ENCODE data around the gene TRAK1. TPM values are rescaled to one million over a fixed set of nuclear protein-coding genes. Genes with fewer than 3 reads are reported as not detected.

Gene TRAK1
- total and polyA plus RNA-seq, 10 of the 15 experiments (the other 5 are each of a cell fraction or from before 2014, with no cell fraction given) = 6.6 to 46.2 (median 23.7) TPM

DNA sequence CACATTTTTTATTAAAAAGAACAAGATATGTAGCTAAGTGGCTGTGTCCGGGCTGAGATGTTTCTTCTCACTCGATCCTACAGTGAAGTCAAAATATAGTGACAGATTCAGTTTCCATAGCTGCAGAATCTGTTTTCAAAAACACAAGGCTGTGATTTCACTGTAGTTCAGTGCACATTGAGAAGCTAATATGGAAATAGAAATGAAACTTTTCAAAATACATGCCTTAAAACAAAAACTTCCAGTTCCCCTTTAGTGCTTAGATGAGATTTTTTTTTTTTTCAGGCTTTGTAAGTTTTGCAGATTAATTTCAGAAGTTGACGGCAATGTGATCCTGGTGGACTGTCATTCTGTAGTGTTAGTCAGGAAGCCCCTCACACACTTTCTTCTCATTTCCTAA is 23.8 kb upstream of the TRAK1 start (continued):
- peak; percentile 74; the same call in 1 of the 2 replicates for TF ChIP-seq RELB (IDR thresholded peaks at IDR 0.05; ENCODE audit: low read depth)
- 0 out of 4 replicates have a peak, but pooled peaks of 1 of the 2 experiments have one; percentile 50 for TF ChIP-seq CEBPB (IDR thresholded peaks at IDR 0.05; ENCODE audit: borderline replicate concordance in 1 of 2, low read depth in 2 of 2, low read length in 2 of 2)
- TF ChIP-seq TCF12 (IDR thresholded peaks at IDR 0.05; ENCODE audit: low read depth, low read length) = no peak
- peak; percentile 63; the same call in 1 of the 2 replicates for TF ChIP-seq ATF7 (IDR thresholded peaks at IDR 0.05; ENCODE audit: low read depth)
- peak; percentile 46; the same call in 1 of the 2 replicates for TF ChIP-seq RUNX3 (IDR thresholded peaks at IDR 0.05; ENCODE audit: low read length)
- TF ChIP-seq, protein P1, sequence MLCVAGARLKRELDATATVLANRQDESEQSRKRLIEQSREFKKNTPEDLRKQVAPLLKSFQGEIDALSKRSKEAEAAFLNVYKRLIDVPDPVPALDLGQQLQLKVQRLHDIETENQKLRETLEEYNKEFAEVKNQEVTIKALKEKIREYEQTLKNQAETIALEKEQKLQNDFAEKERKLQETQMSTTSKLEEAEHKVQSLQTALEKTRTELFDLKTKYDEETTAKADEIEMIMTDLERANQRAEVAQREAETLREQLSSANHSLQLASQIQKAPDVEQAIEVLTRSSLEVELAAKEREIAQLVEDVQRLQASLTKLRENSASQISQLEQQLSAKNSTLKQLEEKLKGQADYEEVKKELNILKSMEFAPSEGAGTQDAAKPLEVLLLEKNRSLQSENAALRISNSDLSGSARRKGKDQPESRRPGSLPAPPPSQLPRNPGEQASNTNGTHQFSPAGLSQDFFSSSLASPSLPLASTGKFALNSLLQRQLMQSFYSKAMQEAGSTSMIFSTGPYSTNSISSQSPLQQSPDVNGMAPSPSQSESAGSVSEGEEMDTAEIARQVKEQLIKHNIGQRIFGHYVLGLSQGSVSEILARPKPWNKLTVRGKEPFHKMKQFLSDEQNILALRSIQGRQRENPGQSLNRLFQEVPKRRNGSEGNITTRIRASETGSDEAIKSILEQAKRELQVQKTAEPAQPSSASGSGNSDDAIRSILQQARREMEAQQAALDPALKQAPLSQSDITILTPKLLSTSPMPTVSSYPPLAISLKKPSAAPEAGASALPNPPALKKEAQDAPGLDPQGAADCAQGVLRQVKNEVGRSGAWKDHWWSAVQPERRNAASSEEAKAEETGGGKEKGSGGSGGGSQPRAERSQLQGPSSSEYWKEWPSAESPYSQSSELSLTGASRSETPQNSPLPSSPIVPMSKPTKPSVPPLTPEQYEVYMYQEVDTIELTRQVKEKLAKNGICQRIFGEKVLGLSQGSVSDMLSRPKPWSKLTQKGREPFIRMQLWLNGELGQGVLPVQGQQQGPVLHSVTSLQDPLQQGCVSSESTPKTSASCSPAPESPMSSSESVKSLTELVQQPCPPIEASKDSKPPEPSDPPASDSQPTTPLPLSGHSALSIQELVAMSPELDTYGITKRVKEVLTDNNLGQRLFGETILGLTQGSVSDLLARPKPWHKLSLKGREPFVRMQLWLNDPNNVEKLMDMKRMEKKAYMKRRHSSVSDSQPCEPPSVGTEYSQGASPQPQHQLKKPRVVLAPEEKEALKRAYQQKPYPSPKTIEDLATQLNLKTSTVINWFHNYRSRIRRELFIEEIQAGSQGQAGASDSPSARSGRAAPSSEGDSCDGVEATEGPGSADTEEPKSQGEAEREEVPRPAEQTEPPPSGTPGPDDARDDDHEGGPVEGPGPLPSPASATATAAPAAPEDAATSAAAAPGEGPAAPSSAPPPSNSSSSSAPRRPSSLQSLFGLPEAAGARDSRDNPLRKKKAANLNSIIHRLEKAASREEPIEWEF (IDR thresholded peaks at IDR 0.05; ENCODE audit: insufficient replicate concordance, low read depth, low read length) = peak; percentile 15
- no peak for TF ChIP-seq NR2C1 (IDR thresholded peaks at IDR 0.05)
- 0 out of 2 replicates have a peak, but pooled peaks have one; percentile 24 for TF ChIP-seq TCF3 (IDR thresholded peaks at IDR 0.05; ENCODE audit: borderline replicate concordance, insufficient read depth, low read depth, low read length)
- no peak for TF ChIP-seq SREBF1 (IDR thresholded peaks at IDR 0.05; ENCODE audit: low read length)
- TF ChIP-seq IRF4 (IDR thresholded peaks at IDR 0.05; ENCODE audit: low read depth, low read length) = peak; percentile 80
- TF ChIP-seq ATF2 (IDR thresholded peaks at IDR 0.05; ENCODE audit: low read length) = peak; percentile 74
- TF ChIP-seq MTA2 (IDR thresholded peaks at IDR 0.05; ENCODE audit: low read depth) = peak; percentile 38; the same call in 1 of the 2 replicates
- TF ChIP-seq, protein P2, sequence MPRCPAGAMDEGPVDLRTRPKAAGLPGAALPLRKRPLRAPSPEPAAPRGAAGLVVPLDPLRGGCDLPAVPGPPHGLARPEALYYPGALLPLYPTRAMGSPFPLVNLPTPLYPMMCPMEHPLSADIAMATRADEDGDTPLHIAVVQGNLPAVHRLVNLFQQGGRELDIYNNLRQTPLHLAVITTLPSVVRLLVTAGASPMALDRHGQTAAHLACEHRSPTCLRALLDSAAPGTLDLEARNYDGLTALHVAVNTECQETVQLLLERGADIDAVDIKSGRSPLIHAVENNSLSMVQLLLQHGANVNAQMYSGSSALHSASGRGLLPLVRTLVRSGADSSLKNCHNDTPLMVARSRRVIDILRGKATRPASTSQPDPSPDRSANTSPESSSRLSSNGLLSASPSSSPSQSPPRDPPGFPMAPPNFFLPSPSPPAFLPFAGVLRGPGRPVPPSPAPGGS (IDR thresholded peaks at IDR 0.05; ENCODE audit: borderline replicate concordance, insufficient read depth, low read depth, low read length, poor library complexity, severe bottlenecking) = peak; percentile 36
- TF ChIP-seq, protein P3, sequence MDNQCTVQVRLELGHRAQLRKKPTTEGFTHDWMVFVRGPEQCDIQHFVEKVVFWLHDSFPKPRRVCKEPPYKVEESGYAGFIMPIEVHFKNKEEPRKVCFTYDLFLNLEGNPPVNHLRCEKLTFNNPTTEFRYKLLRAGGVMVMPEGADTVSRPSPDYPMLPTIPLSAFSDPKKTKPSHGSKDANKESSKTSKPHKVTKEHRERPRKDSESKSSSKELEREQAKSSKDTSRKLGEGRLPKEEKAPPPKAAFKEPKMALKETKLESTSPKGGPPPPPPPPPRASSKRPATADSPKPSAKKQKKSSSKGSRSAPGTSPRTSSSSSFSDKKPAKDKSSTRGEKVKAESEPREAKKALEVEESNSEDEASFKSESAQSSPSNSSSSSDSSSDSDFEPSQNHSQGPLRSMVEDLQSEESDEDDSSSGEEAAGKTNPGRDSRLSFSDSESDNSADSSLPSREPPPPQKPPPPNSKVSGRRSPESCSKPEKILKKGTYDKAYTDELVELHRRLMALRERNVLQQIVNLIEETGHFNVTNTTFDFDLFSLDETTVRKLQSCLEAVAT (IDR thresholded peaks at IDR 0.05) = no peak
- no peak for TF ChIP-seq MAX (IDR thresholded peaks at IDR 0.05; ENCODE audit: low read depth, low read length)
- TF ChIP-seq YBX1 (IDR thresholded peaks at IDR 0.05) = no peak
- 0 out of 2 replicates have a peak, but pooled peaks have one; percentile 23 for TF ChIP-seq DPF2 (IDR thresholded peaks at IDR 0.05)
- peak; percentile 81; the same call in 1 of the 2 replicates for TF ChIP-seq BMI1 (IDR thresholded peaks at IDR 0.05; ENCODE audit: borderline replicate concordance)
- peak; percentile 95 for TF ChIP-seq SPI1 (IDR thresholded peaks at IDR 0.05; ENCODE audit: borderline replicate concordance, insufficient read depth, low read depth, low read length)

Measured in GM12878 (cell line).